ENCODE measurements around the gene HBB.

Gene HBB

GRCh38 chr11:5247472-5248192 lies 20.8 kb upstream of the HBB start:
- no peak for DNase-seq (ENCODE audit: low read depth)

GRCh38 chr11:5246772-5247471 lies 20.1 kb upstream of the HBB start:
- no peak for DNase-seq (ENCODE audit: low read depth)

GRCh38 chr11:5245155-5245554 lies 18.3 kb upstream of the HBB start:
- DNase-seq (ENCODE audit: low read depth) = no peak

- DNase-seq (ENCODE audit: low read depth) = no peak
Measured at GRCh38 chr11:5243816-5244180, 16.9 kb upstream of the HBB start.

GRCh38 chr11:5242933-5243815 lies 16.3 kb upstream of the HBB start:
- DNase-seq (ENCODE audit: low read depth) = no peak

- no peak for DNase-seq (ENCODE audit: low read depth)
Measured at GRCh38 chr11:5242208-5242607, 15.3 kb upstream of the HBB start.

GRCh38 chr11:5241458-5241857 lies 14.6 kb upstream of the HBB start:
- no peak for DNase-seq (ENCODE audit: low read depth)

GRCh38 chr11:5240458-5240857 lies 13.6 kb upstream of the HBB start:
- no peak for DNase-seq (ENCODE audit: low read depth)

- DNase-seq (ENCODE audit: low read depth) = no peak
Measured at GRCh38 chr11:5240056-5240455, 13.2 kb upstream of the HBB start.

- DNase-seq (ENCODE audit: low read depth) = no peak
Measured at GRCh38 chr11:5239046-5239445, 12.2 kb upstream of the HBB start.

GRCh38 chr11:5238486-5238885 lies 11.6 kb upstream of the HBB start:
- no peak for DNase-seq (ENCODE audit: low read depth)

- DNase-seq (ENCODE audit: low read depth) = no peak
Measured at GRCh38 chr11:5237420-5237819, 10.5 kb upstream of the HBB start.

- no peak for DNase-seq (ENCODE audit: low read depth)
Measured at GRCh38 chr11:5235364-5236095, 8.7 kb upstream of the HBB start.

- DNase-seq (ENCODE audit: low read depth) = no peak
Measured at GRCh38 chr11:5234381-5234834, 7.5 kb upstream of the HBB start, which contains the start of gene HBD. Gene HBD (minus strand): TSS chr11:5234483. CDS start chr11:5234433, 50 bp downstream.

GRCh38 chr11:5233307-5233706 lies 6.4 kb upstream of the HBB start:
- DNase-seq (ENCODE audit: low read depth) = no peak

- no peak for DNase-seq (ENCODE audit: low read depth)
Measured at GRCh38 chr11:5232821-5233220, 6.0 kb upstream of the HBB start.

GRCh38 chr11:5232176-5232575 lies 5.3 kb upstream of the HBB start:
- DNase-seq (ENCODE audit: low read depth) = no peak

GRCh38 chr11:5231111-5231510 lies 4.2 kb upstream of the HBB start:
- DNase-seq (ENCODE audit: low read depth) = no peak

- no peak for DNase-seq (ENCODE audit: low read depth)
Measured at GRCh38 chr11:5230266-5230665, 3.4 kb upstream of the HBB start.

- DNase-seq (ENCODE audit: low read depth) = no peak
Measured at GRCh38 chr11:5229796-5230195, 2.9 kb upstream of the HBB start.

- DNase-seq (ENCODE audit: low read depth) = no peak
Measured at GRCh38 chr11:5229356-5229755, 2.5 kb upstream of the HBB start.

GRCh38 chr11:5228124-5228523 lies 1.3 kb upstream of the HBB start:
- no peak for DNase-seq (ENCODE audit: low read depth)
